H1 (cell line): Measurements from ENCODE around the gene ZNF484. TPM values are rescaled to one million over a fixed set of nuclear protein-coding genes. Genes with fewer than 3 reads are reported as not detected.
A peak's percentile ranks its signal among the peaks of the same experiment; 100 is the strongest.

Experiments
- CTCF ChIA-PET: fragments of 300-600 bp; sonication (Branson Sonifier 250); formaldehyde crosslinking; loops from one replicate; lab custom pipeline; 2021; ENCODE audit not compliant: partially characterized antibody; lab: Charles Lee
- POLR2A ChIA-PET: fragments of 300-600 bp; sonication (Branson Sonifier 250); formaldehyde crosslinking; loops from one replicate; lab custom pipeline; 2021; ENCODE audit warnings: inconsistent platforms; ENCODE audit not compliant: partially characterized antibody; lab: Charles Lee
- DNase-seq, 2 experiments: peaks; one replicate each; pipeline versions ENCODE4 v3.0.0 to v3.0.0-alpha.2; 2010 to 2022; ENCODE audit warnings: low spot score in 2 of 2, low read depth in 1 of 2, mixed read lengths in 1 of 2
- FAIRE-seq: peaks from 2 replicates; lab custom pipeline; 2011; peaks lifted over from hg19 to GRCh38; lab: Jason Lieb, UNC
- H2AFZ ChIP-seq: 2 replicates; pipeline ENCODE4 v1.8.1; 2012; ENCODE audit warnings: low read length, inconsistent platforms
- H2AK5ac ChIP-seq: 2 replicates; pipeline ENCODE4 v1.6.1; 2013; ENCODE audit warnings: low read depth, low read length
- H2BK120ac ChIP-seq: replicated peaks from 2 replicates; pipeline ENCODE3; 2013; ENCODE audit warnings: low read depth, low read length, inconsistent platforms
- H2BK12ac ChIP-seq: 2 replicates; pipeline ENCODE4 v1.6.1; 2013; ENCODE audit warnings: low read depth, low read length
- H2BK15ac ChIP-seq: 2 replicates; pipeline ENCODE4 v1.6.1; 2013; ENCODE audit warnings: low read length
- H2BK20ac ChIP-seq: 2 replicates; pipeline ENCODE4 v1.6.1; 2013; ENCODE audit warnings: low read length
- H2BK5ac ChIP-seq: 2 replicates; pipeline ENCODE4 v1.6.1; 2013; ENCODE audit warnings: low read depth, low read length
- H3K14ac ChIP-seq: 2 replicates; pipeline ENCODE4 v1.6.1; 2013; ENCODE audit warnings: inconsistent platforms; ENCODE audit not compliant: insufficient read length
- H3K18ac ChIP-seq: 2 replicates; pipeline ENCODE4 v1.6.1; 2013; ENCODE audit warnings: low read length; ENCODE audit errors: extremely low read depth
- H3K23ac ChIP-seq: 2 replicates; pipeline ENCODE4 v1.6.1; 2013; ENCODE audit warnings: inconsistent platforms; ENCODE audit not compliant: insufficient read length
- H3K23me2 ChIP-seq: 2 replicates; pipeline ENCODE4 v1.6.1; 2013; ENCODE audit warnings: low read depth, low read length
- H3K27ac ChIP-seq: 2 replicates; pipeline ENCODE4 v1.6.1; 2011; ENCODE audit warnings: low read depth, low read length, inconsistent platforms
- H3K27me3 ChIP-seq, 4 experiments: replicated peaks in 1 of 4; 1 replicate in 1 of 4; 2 replicates in 3 of 4; pipeline versions ENCODE4 v1.6.1 to v1.8.1; 2011 to 2013; ENCODE audit warnings: low read length in 3 of 4, mild to moderate bottlenecking in 3 of 4, inconsistent platforms in 2 of 4, mixed read lengths in 2 of 4, moderate library complexity in 1 of 4; ENCODE audit not compliant: control insufficient read depth in 3 of 4, insufficient read depth in 3 of 4; ENCODE audit errors: extremely low read depth in 1 of 4
- H3K36me3 ChIP-seq, 4 experiments: 2 replicates each; pipeline versions ENCODE4 v1.6.1 to v1.8.1; 2011 to 2013; ENCODE audit warnings: mild to moderate bottlenecking in 4 of 4, low read length in 3 of 4, moderate library complexity in 2 of 4, control low read depth in 1 of 4, inconsistent platforms in 1 of 4; ENCODE audit not compliant: insufficient read depth in 4 of 4, control insufficient read depth in 2 of 4
- H3K4ac ChIP-seq: replicated peaks from 2 replicates; pipeline ENCODE3; 2013; ENCODE audit warnings: low read length, low read depth, mixed read lengths, inconsistent platforms; ENCODE audit not compliant: insufficient read length
- H3K4me1 ChIP-seq, 4 experiments: replicated peaks in 1 of 4; 1 replicate in 1 of 4; 2 replicates in 3 of 4; pipeline versions ENCODE4 v1.6.1 to v1.8.1; 2011 to 2013; ENCODE audit warnings: low read length in 3 of 4, inconsistent platforms in 2 of 4, mixed read lengths in 1 of 4; ENCODE audit not compliant: insufficient read depth in 4 of 4, control insufficient read depth in 3 of 4
- H3K4me2 ChIP-seq, 2 experiments: 2 replicates each; pipeline versions ENCODE4 v1.6.1 to v1.8.1; 2011 to 2013; ENCODE audit warnings: low read depth in 2 of 2, low read length in 2 of 2, control low read depth in 1 of 2, inconsistent platforms in 1 of 2, mild to moderate bottlenecking in 1 of 2; ENCODE audit not compliant: insufficient read depth in 1 of 2
- H3K4me3 ChIP-seq, 4 experiments: fragments of 200-600, 300-600 bp in 1 of 4; sonication (generic), shearing (Covaris generic), sonication (Bioruptor Twin) in 1 of 4; 2 replicates each; pipeline versions ENCODE4 v1.5.1 to v1.8.1; 2011 to 2016; ENCODE audit warnings: low read length in 4 of 4, low read depth in 3 of 4, control low read depth in 2 of 4, inconsistent platforms in 2 of 4, mild to moderate bottlenecking in 2 of 4, mixed read lengths in 1 of 4, moderate library complexity in 1 of 4; ENCODE audit not compliant: insufficient read depth in 2 of 4; ENCODE audit errors: extremely low read depth in 1 of 4
- H3K56ac ChIP-seq: replicated peaks from 2 replicates; pipeline ENCODE3; 2013; ENCODE audit warnings: low read depth, mild to moderate bottlenecking, mixed read lengths, low read length, inconsistent platforms; ENCODE audit not compliant: insufficient read length
- H3K79me1 ChIP-seq: 2 replicates; pipeline ENCODE4 v1.6.1; 2013; ENCODE audit warnings: low read depth, low read length, control low read depth
- H3K79me2 ChIP-seq, 2 experiments: 2 replicates each; pipeline versions ENCODE4 v1.6.1 to v1.8.1; 2012 to 2013; ENCODE audit warnings: low read length in 2 of 2, mild to moderate bottlenecking in 2 of 2, inconsistent platforms in 1 of 2; ENCODE audit not compliant: insufficient read depth in 2 of 2, control insufficient read depth in 1 of 2
- H3K9ac ChIP-seq, 4 experiments: replicated peaks in 1 of 4; 1 replicate in 1 of 4; 2 replicates in 3 of 4; pipeline versions ENCODE4 v1.6.1 to v1.8.1; 2011 to 2013; ENCODE audit warnings: low read depth in 3 of 4, low read length in 3 of 4, control low read depth in 2 of 4, mild to moderate bottlenecking in 2 of 4, moderate library complexity in 2 of 4, inconsistent platforms in 1 of 4; ENCODE audit errors: extremely low read depth in 1 of 4
- H3K9me3 ChIP-seq, 2 experiments: 2 replicates each; pipeline versions ENCODE4 v1.6.1 to v1.8.1; 2012 to 2013; ENCODE audit warnings: mild to moderate bottlenecking in 2 of 2, moderate library complexity in 2 of 2, control low read depth in 1 of 2, inconsistent platforms in 1 of 2, low read depth in 1 of 2, low read length in 1 of 2, mixed read lengths in 1 of 2; ENCODE audit not compliant: insufficient read depth in 2 of 2
- H4K20me1 ChIP-seq, 2 experiments: replicated peaks in 1 of 2; 2 replicates each; pipeline versions ENCODE3 to v1.8.1; 2011 to 2013; ENCODE audit warnings: inconsistent platforms in 2 of 2, low read length in 2 of 2, mild to moderate bottlenecking in 1 of 2; ENCODE audit not compliant: insufficient read depth in 2 of 2, control insufficient read depth in 1 of 2
- H4K5ac ChIP-seq: 2 replicates; pipeline ENCODE4 v1.6.1; 2013; ENCODE audit warnings: low read length, low read depth, mixed read lengths, inconsistent platforms; ENCODE audit not compliant: insufficient read length
- H4K8ac ChIP-seq: 2 replicates; pipeline ENCODE4 v1.8.0; 2013; ENCODE audit warnings: mild to moderate bottlenecking, moderate library complexity, low read length, inconsistent platforms; ENCODE audit not compliant: insufficient read depth; ENCODE audit errors: extremely low read depth
- H4K91ac ChIP-seq: replicated peaks from 2 replicates; pipeline ENCODE3; 2013; ENCODE audit warnings: low read length, mixed read lengths, inconsistent platforms; ENCODE audit not compliant: insufficient read length
- ASH2L ChIP-seq: fragments of 200-600, 300-600 bp; sonication (generic); IDR thresholded peaks from one replicate; pipeline ENCODE4 v1.7.1; 2017; ENCODE audit warnings: low read length
- EGR1 ChIP-seq: IDR thresholded peaks from 2 replicates; pipeline ENCODE4 v1.6.1; 2011; ENCODE audit warnings: low read depth, low read length, borderline replicate concordance
- EP300 ChIP-seq, 2 experiments: IDR thresholded peaks; 1 replicate in 1 of 2; 2 replicates in 1 of 2; pipeline ENCODE4 v1.6.1; 2011 to 2012; ENCODE audit warnings: low read depth in 2 of 2, low read length in 2 of 2, mild to moderate bottlenecking in 2 of 2, borderline replicate concordance in 1 of 2, inconsistent platforms in 1 of 2, moderate library complexity in 1 of 2
- SIN3A ChIP-seq, 2 experiments: IDR thresholded peaks in 1 of 2; conservative IDR thresholded peaks in 1 of 2; 2 replicates each; pipeline ENCODE4 v1.6.1; 2011 to 2012; ENCODE audit warnings: low read length in 2 of 2, improper control_type of control experiment in 1 of 2, low read depth in 1 of 2, mild to moderate bottlenecking in 1 of 2
- TEAD4 ChIP-seq: IDR thresholded peaks from 2 replicates; pipeline ENCODE4 v1.6.1; 2012; ENCODE audit warnings: low read depth, low read length, inconsistent platforms, mixed read lengths
- ZNF274 ChIP-seq: IDR thresholded peaks from 2 replicates; pipeline ENCODE4 v1.7.0; 2012; ENCODE audit warnings: low read length, borderline replicate concordance; ENCODE audit errors: extremely low read depth
- WGBS, 2 experiments: shearing (Covaris generic) in 1 of 2; methylation state at CpG; one replicate each; pipeline versions ENCODE4 v1.1.6 to v1.1.7; 2013 to 2015; ENCODE audit warnings: low lambda C conversion rate in 2 of 2, mixed read lengths in 2 of 2, inconsistent platforms in 1 of 2, low coverage in 1 of 2, missing lambda C conversion rate in 1 of 2; ENCODE audit not compliant: insufficient replicate concordance in 2 of 2, insufficient coverage in 1 of 2, insufficient read length in 1 of 2; ENCODE audit errors: extremely low coverage in 1 of 2, missing lambda C conversion rate in 1 of 2; 5-methylcytosine and 5-hydroxymethylcytosine counted together
- polyA plus RNA-seq, 7 experiments: library from polyadenylated mRNA; depleted of rRNA in 3 of 7; stranded (reverse) in 5 of 7; unstranded in 2 of 7; fragments of >200 nt in 5 of 7; fragments of 200-250 nt in 2 of 7; gene quantifications; 1 replicate in 5 of 7; 2 replicates in 1 of 7; 4 replicates in 1 of 7; pipeline versions ENCODE4 v1.2.1 to v1.2.3, GENCODE V29; 2011 to 2013; ENCODE audit warnings: missing spikeins in 2 of 7, mixed read lengths in 2 of 7
- total RNA-seq: library from RNA; stranded (reverse); fragmentation: NEBNext Ultra II Directional; extraction: Animal tissue kit (Norgen Biotek cat#: 25700); gene quantifications from 2 replicates; pipeline ENCODE4 v1.2.1, GENCODE V29; 2021
- TF ChIP-seq, protein P1 (sequence below), 3 experiments: IDR thresholded peaks; 1 replicate in 2 of 3; 2 replicates in 1 of 3; pipeline versions ENCODE4 v1.5.1 to v1.6.1; 2011; ENCODE audit warnings: low read length in 3 of 3, mild to moderate bottlenecking in 3 of 3, inconsistent platforms in 2 of 3, low read depth in 1 of 3, moderate library complexity in 1 of 3; ENCODE audit not compliant: insufficient read depth in 1 of 3; ENCODE audit errors: control extremely low read depth in 1 of 3

ZNF484 gene
- total and polyA plus RNA-seq, 2 of the 8 experiments (the other 6 are each of a cell fraction or from before 2014, with no cell fraction given), result 1.3 to 11.5 TPM

DNA sequence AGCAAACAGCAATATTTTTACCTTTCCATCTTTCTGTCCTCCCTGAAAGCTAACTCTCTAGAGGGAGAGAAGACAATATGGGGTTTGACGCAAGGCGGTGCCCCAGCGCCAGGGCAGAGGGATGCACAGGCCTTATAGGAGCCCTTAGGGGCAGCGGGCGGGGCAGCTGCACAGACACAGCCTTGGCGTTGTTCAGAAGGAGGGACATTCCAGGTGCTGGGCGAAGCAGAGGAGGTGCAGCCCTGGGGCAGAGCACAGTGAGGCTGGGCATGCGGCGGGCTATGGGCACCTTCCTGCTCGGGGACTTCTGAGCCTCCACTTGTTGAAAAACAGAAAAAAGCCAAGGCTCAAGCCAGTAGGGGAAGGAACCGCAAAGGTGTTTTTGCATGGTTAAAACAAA is 79.5 kb downstream of the ZNF484 start:
- CTCF ChIA-PET, result interaction anchor here (0.7 to 3.9 kb wide), 5 partner anchors 7 to 108 kb away, joined by 3 to 19 read pairs (median 8); no protein-coding TSS in a partner anchor
- Histone ChIP-seq H4K20me1 (no peaks in the 10 kb centered on the region), H3K36me3 (no peaks in the 10 kb centered on the region), H4K8ac (no peak overlapping the region), H2BK20ac (no peak overlapping the region), H2AFZ (no peak overlapping the region), H3K56ac (no peak overlapping the region), H3K27ac (no peak overlapping the region), H3K27me3 (no peaks in the 10 kb centered on the region; a peak in 1 of 7 replicates), H2BK120ac (no peak overlapping the region)
- no peak for FAIRE-seq
- TF ChIP-seq EP300 (IDR thresholded peaks at IDR 0.05; ENCODE audit: borderline replicate concordance in 1 of 2, low read depth in 2 of 2, low read length in 2 of 2), result no peak
- TF ChIP-seq, protein P1, sequence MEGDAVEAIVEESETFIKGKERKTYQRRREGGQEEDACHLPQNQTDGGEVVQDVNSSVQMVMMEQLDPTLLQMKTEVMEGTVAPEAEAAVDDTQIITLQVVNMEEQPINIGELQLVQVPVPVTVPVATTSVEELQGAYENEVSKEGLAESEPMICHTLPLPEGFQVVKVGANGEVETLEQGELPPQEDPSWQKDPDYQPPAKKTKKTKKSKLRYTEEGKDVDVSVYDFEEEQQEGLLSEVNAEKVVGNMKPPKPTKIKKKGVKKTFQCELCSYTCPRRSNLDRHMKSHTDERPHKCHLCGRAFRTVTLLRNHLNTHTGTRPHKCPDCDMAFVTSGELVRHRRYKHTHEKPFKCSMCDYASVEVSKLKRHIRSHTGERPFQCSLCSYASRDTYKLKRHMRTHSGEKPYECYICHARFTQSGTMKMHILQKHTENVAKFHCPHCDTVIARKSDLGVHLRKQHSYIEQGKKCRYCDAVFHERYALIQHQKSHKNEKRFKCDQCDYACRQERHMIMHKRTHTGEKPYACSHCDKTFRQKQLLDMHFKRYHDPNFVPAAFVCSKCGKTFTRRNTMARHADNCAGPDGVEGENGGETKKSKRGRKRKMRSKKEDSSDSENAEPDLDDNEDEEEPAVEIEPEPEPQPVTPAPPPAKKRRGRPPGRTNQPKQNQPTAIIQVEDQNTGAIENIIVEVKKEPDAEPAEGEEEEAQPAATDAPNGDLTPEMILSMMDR (IDR thresholded peaks at IDR 0.05; ENCODE audit: control extremely low read depth in 1 of 3, insufficient read depth in 1 of 3, low read depth in 1 of 3, low read length in 3 of 3), result no peak
- no peak for TF ChIP-seq SIN3A (conservative IDR thresholded peaks at IDR 0.05 in 1 of 2, IDR thresholded peaks at IDR 0.05 in 1 of 2; ENCODE audit: low read depth in 1 of 2, low read length in 2 of 2)
- no peak for TF ChIP-seq TEAD4
- no peak for TF ChIP-seq ASH2L
- no peak for TF ChIP-seq ZNF274
- no peak for TF ChIP-seq EGR1
- TF ChIP-seq, all 59 proteins: peak for 0
- Histone ChIP-seq H4K91ac (no peak overlapping the region), H2AK5ac (no peak overlapping the region), H2BK5ac (no peak overlapping the region), H3K4me3 (no peak overlapping the region), H2BK12ac (no peak overlapping the region), H3K23me2 (no peaks in the 10 kb centered on the region), H3K79me2 (no peaks in the 10 kb centered on the region), H3K23ac (no peak overlapping the region), H2BK15ac (no peak overlapping the region), H3K14ac (no peak overlapping the region), H3K18ac (0 out of 2 replicates have a peak overlapping the region, but pooled peaks have one; percentile 32), H3K79me1 (no peaks in the 10 kb centered on the region), H4K5ac (no peak overlapping the region), H3K4ac (no peak overlapping the region), H3K9ac (no peak overlapping the region), H3K4me1 (0 out of 7 replicates have a peak, but pooled peaks cover 0 to 2% (median 0%) of the 10 kb centered on the region in 4 experiments), H3K4me2 (no peak overlapping the region), H3K9me3 (no peaks in the 10 kb centered on the region)
- POLR2A ChIA-PET, result interaction anchor here (1.3 kb wide), 1 partner anchor 10 kb away, joined by 4 read pairs; no protein-coding TSS in a partner anchor
- 89% methylated on average over 11 of the region's 11 CpGs; no CpG with 5 or more reads in 1 of the 2 experiments for WGBS, 2 experiments
- no peak for DNase-seq
